Activated CD4-positive, alpha-beta T cell treated with anti-CD3 and anti-CD28 coated beads for 24 hours (primary cell): ENCODE data around the gene HNF4A.

Experiments used
- DNase-seq, 2 donors: peaks; one replicate each; pipeline ENCODE4 v3.0.0-alpha.2; 2020; ENCODE audit warnings: low read depth in 2 of 2

Gene HNF4A

DNA sequence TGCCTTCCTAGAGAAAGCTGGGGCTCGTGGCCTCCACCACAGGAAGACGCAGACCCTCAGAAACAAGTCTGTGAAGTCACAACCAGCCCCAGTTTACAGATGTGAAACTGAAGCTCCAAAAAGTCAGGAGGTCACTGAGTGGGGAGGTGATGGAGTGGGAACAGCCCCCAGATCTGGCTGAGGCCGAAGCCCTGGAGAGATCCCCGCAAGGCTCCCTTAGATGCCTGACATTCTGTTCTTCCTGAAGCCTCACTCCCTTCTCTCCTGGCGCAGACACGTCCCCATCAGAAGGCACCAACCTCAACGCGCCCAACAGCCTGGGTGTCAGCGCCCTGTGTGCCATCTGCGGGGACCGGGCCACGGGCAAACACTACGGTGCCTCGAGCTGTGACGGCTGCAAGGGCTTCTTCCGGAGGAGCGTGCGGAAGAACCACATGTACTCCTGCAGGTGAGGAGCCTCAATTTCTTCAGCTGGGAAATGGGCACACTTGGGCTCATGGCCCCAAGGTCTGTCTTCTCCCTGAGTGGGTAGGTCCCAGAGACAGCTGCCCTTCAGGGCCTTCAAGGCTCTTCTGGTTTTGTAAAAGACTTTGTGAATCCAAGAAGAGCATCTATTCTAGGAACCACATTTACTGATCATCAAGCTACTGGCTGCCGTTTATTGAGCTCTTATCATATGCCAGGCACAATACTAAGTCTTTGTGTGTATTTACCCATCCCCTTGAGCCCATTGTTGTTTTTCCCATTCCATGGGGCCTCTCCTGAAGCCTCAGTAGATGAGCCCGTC lies 50.5 kb downstream of the HNF4A start:
- no peak for DNase-seq

DNA sequence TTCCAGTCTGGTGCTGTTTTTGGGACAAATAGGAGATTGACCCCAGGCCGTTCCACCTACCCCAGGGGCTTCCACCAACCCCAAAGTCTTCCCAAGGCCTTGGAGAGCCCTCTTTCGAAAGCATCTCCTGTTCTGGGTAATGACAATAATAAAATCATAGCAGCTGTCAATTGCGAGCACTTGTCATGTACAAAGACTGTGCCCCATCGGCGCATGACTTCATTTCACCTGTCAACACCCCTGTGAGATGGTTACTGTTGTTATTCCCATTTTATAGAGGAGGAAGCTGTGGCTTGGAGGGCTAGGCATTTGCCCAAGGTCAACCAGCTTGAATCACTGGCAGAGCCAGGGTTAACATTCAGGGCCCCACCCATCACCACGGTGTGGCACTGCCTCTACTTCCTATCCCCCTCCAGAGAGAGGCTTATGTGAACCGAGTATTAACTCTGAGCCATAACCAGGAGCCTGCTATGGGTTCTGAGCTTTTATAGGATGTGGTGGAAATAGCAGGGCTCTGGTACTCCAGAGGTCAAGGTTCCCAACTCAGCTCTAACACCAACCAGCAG lies 51.2 kb downstream of the HNF4A start:
- no peak for DNase-seq

GRCh38 chr20:44407402-44408184 lies 52.1 kb downstream of the HNF4A start:
- no peak for DNase-seq

DNA sequence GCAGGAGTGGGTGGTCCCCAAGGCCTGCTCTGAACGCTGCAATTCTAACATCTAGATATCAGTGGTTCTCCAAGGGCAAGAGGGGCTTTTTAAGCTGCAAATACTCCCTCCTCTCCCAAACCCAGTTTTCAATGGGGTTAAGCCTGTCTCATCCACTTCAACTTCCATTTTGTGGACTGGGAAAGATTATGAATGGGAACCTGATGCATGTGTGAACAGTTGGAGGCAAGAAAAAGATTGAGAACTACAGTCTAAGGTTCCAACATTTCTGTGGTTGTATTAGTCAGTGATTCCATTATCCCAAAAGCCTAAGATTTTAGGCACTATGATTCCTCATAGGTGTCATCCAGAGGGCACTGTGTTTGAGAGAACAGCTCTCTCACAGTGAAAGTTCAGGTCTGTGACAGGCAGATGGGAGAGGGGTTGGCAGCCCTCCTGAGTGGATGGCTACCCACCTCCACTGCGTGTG lies 53.7 kb downstream of the HNF4A start:
- no peak for DNase-seq

- DNase-seq = no peak
These were observed 55.1 kb downstream of the HNF4A start for GRCh38 chr20:44410583-44411019.

DNA sequence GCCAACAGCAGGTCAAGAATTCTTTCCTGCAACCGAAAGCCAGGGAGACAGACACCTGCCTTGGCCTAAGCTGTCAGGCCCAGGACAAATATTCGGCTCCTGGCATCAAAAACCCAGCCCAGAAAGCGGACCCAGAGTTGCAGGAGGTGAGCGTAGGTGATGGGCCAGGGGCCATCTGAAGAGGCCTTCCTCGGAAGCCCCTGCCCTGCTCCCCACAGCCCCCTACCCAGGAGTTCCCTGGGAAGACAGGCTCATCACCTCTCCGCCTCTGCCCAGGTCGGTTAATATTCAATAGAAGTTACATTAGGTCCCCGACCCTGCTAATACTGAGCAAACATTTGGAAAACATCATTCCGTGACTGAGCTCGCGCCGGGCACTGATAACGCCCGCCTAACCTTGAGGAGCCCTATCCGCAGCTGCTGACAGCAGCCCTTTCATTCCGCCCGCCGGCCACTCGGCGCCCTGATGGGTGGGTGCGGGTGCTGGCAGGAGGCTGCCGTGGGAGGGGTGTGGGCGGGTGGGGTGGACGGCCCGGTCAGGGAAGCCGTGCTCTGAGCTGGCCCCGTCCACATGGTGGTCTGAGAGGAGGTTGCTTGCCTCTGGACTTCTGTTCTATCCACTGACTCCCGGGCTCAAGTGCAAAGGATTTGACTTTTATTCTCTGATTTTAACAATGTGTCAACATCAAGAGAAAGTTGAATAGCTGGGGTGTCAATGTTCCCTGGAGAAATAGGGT lies 55.7 kb downstream of the HNF4A start:
- DNase-seq = no peak

- DNase-seq = no peak
These were observed 56.4 kb downstream of the HNF4A start for GRCh38 chr20:44411757-44412401.

GRCh38 chr20:44412402-44413144 lies 57.1 kb downstream of the HNF4A start:
- no peak for DNase-seq

DNA sequence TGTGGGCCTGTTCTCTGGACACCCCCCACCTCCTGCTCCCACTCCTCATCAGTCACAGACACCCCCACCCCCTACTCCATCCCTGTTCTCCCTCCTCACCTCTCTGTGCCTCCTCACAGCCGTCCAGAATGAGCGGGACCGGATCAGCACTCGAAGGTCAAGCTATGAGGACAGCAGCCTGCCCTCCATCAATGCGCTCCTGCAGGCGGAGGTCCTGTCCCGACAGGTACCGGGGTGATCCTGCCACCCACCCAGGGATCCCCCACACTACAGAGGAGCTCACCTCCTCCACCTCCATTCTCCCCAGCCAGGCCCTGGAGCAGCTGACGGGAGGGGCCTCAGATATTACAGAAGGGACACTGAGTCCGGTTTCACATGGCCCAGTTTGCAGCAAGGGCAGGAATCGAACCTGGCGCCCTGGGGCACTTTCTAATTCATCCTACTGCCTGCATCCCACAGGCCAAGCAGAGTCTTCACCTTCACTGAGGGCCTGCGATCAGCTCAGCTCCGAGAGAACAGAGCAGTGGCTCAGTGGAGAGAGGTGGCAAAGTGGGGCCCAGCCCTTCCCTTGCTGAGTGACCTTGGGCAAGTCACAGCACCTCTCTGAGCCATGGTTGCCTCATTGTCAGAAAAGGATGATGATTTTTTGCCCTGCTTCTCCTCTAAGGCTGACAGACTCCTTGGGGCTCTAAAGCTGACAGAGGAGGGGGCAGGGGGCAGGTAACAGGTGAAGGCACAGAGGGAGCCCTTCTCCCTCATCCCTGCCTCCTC lies 58.3 kb downstream of the HNF4A start:
- DNase-seq = no peak

GRCh38 chr20:44414346-44414714 lies 58.8 kb downstream of the HNF4A start:
- DNase-seq = no peak

DNA sequence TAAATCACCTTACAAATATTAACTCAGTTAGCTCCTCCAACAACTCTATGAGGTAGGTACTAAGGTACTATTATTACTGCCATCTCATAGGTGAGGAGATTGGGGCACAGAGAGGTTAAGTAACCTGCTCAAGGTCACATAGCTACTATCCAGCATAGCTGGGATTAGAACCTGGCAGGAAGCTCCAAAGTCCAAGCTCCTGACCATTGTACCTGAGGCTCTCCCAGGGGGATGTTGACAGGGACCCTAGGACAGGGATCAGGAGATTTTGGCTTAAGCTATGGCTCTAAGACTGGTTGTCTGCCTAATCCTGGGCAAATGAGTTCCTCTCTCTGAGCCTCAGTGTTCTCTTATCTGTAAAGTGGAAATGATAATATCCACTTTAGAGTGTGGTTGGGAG lies 59.3 kb downstream of the HNF4A start:
- DNase-seq = no peak

GRCh38 chr20:44415833-44416715 lies 60.6 kb downstream of the HNF4A start:
- DNase-seq = no peak

- DNase-seq = no peak
These were observed 62.8 kb downstream of the HNF4A start for GRCh38 chr20:44418069-44418905.

DNA sequence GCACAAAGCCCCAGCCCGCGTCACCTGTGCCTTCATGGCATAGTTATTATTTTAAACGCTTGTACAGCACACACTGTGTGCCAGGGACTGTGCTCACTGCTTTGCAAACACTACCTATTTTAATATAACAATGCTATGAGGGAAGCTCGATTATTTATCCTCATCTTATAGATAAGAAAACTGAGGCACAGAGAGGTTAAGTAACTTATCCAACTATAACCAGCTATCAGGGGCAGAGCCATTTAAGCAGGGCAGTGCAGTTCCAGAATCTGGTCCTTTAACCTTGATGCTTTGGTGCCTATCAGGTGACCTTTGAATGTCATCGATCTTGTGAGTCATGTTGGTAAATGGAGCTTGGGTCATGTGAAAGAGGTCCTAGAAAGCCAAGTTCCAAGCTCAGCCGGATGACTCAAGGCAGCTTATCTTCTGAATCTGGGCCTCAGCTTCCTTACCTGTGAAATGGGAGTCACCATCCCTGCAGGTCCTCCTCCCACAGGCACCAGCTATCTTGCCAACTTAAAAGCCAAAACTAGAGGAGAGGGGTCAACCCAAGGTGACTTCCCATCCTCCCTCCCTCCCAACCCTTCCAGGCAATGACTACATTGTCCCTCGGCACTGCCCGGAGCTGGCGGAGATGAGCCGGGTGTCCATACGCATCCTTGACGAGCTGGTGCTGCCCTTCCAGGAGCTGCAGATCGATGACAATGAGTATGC lies 63.8 kb downstream of the HNF4A start:
- no peak for DNase-seq

DNA sequence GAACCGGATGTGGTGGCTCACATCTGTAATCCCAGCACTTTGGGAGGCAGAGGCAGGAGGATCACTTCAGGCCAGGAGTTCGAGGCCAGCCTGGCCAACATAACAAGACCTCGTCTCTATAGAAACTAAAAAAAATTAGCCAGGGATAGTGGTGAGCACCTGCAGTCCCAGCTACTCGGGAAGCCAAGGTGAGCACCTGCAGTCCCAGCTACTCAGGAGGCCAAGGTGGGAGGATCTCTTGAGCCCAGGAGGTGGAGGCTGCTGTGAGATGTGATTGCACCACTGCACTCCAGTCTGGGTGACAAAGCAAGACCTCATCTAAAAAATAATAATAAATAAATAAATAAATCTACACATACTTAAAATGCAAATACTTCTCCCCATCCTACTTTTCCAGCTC lies 65.0 kb downstream of the HNF4A start:
- no peak for DNase-seq

DNA sequence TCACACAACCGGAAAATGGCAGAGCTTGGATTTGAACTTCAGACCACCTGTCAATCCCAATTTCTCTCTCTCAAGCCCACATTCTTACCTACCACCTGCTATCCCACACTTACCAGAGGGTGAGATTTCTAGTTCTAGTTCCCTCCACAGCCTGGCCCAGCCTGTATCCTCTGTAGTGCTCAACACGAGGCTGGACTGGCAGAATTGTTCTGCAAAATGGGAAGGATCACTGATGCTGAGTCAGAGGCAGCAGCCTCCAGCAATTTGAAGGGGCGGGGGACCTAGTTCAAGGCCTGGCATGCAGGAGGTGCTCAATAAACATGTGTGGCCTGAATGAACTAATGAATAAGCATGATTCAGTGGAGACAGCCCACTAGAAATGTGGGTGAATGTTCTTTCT lies 66.6 kb downstream of the HNF4A start:
- no peak for DNase-seq

- no peak for DNase-seq
These were observed 68.0 kb downstream of the HNF4A start for GRCh38 chr20:44423480-44423879.
